Testis (tissue), 3 donors: ENCODE results near the gene C1orf35. TPM values are rescaled to one million over a fixed set of nuclear protein-coding genes. Genes with fewer than 3 reads are reported as not detected.

Source experiments
- DNase-seq: peaks from one replicate; pipeline ENCODE4 v3.0.0-alpha.2; 2019
- H3K27ac ChIP-seq, 2 donors: fragments of 200-600 bp; sonication (generic); one replicate each; pipeline ENCODE4 v1.5.1; 2019
- H3K27me3 ChIP-seq: fragments of 200-600 bp; sonication (generic); one replicate; pipeline ENCODE4 v1.5.1; 2019
- H3K36me3 ChIP-seq: fragments of 200-600 bp; sonication (generic); one replicate; pipeline ENCODE4 v1.5.1; 2017; ENCODE audit warnings: low read depth; ENCODE audit errors: missing control alignments
- H3K4me1 ChIP-seq: fragments of 200-600 bp; sonication (generic); one replicate; pipeline ENCODE4 v1.5.1; 2019
- H3K4me3 ChIP-seq, 2 donors: fragments of 200-600 bp; sonication (generic); one replicate each; pipeline ENCODE4 v1.5.1; 2017 to 2019
- H3K9me3 ChIP-seq: fragments of 200-600 bp; sonication (generic); one replicate; pipeline ENCODE4 v1.5.1; 2017
- CTCF ChIP-seq, 3 experiments: fragments of 450-650 bp in 2 of 3; fragments of 200-600 bp in 1 of 3; sonication (generic) in 1 of 3; IDR thresholded peaks; one replicate each; pipeline ENCODE4 v1.5.1; 2016 to 2019; ENCODE audit warnings: antibody characterized with exemption in 3 of 3, mild to moderate bottlenecking in 2 of 3, moderate library complexity in 1 of 3
- POLR2A ChIP-seq: fragments of 450-650 bp; IDR thresholded peaks from one replicate; pipeline ENCODE4 v1.6.1; 2017; ENCODE audit warnings: antibody characterized with exemption, mild to moderate bottlenecking, moderate library complexity
- WGBS, 2 donors: methylation state at CpG; one replicate each; pipeline ENCODE4 v1.1.5; 2018; 5-methylcytosine and 5-hydroxymethylcytosine counted together
- intact Hi-C: fragments of 100-400 bp; cut with DNase I; formaldehyde crosslinking; loops from one replicate; pipeline ENCODE4 v1.15.1; 2023; ENCODE audit warnings: low total_unique reads
- polyA plus RNA-seq: library from polyadenylated mRNA; stranded (reverse); fragments of 350-450 nt; fragmentation: Illumina TruSeq; extraction: RNeasy Lipid Tissue Mini Kit (QIAGEN cat#74804); gene quantifications from one replicate; pipeline ENCODE4 v1.2.3, GENCODE V29; 2014; ENCODE audit warnings: low read depth, low replicate concordance; ENCODE audit not compliant: insufficient read depth
- total RNA-seq, 2 donors: library from RNA; depleted of rRNA; stranded (reverse); fragments of >200 nt; gene quantifications; one replicate each; pipeline ENCODE4 v1.2.3, GENCODE V29; 2016

Gene C1orf35
- total and polyA plus RNA-seq, 3 donors from 2014 or later, result 11.3 to 25.0 (median 19.4) TPM

GRCh38 chr1:228148196-228148861, 45.2 kb upstream of the C1orf35 start:
- TF ChIP-seq CTCF (IDR thresholded peaks at IDR 0.05) (no peak), POLR2A (no peak)
- Histone ChIP-seq H3K27me3 (no peaks in the 10 kb centered on the region), H3K36me3 (no peaks in the 10 kb centered on the region), H3K9me3 (no peaks in the 10 kb centered on the region), H3K4me3 (no peak overlapping the region), H3K4me1 (peaks cover 71% of the 10 kb centered on the region), H3K27ac (peak overlapping the region; percentile 91 to 93)
- WGBS, 2 donors, result 45 to 62% methylated on average over 8 to 18 of the region's 18 CpGs
- no peak for DNase-seq
- intact Hi-C loops, result no loop called here

GRCh38 chr1:228147768-228148167, 44.6 kb upstream of the C1orf35 start:
- Histone ChIP-seq H3K4me1 (peaks cover 76% of the 10 kb centered on the region), H3K27me3 (no peaks in the 10 kb centered on the region), H3K27ac (peak overlapping the region; percentile 91 to 93), H3K9me3 (no peaks in the 10 kb centered on the region), H3K4me3 (no peak overlapping the region), H3K36me3 (no peaks in the 10 kb centered on the region)
- intact Hi-C loops, result no loop called here
- no peak for TF ChIP-seq POLR2A
- TF ChIP-seq CTCF (IDR thresholded peaks at IDR 0.05), result no peak
- 96% methylated on average over 4 of the region's 4 CpGs for WGBS, 2 donors
- no peak for DNase-seq

GRCh38 chr1:228147151-228147693, 44.1 kb upstream of the C1orf35 start:
- H3K4me1 ChIP-seq, result peaks cover 80% of the 10 kb centered on the region
- H3K27ac ChIP-seq, result peak overlapping the region; percentile 91 to 93

GRCh38 chr1:228146417-228147150, 43.5 kb upstream of the C1orf35 start:
- WGBS, 2 donors, result 73 to 75% methylated on average over 9 to 18 of the region's 18 CpGs
- no peak for TF ChIP-seq POLR2A
- DNase-seq, result peak; percentile 61
- intact Hi-C loops, result no loop called here
- Histone ChIP-seq H3K4me1 (peaks cover 83% of the 10 kb centered on the region), H3K4me3 (no peak overlapping the region), H3K9me3 (no peaks in the 10 kb centered on the region), H3K27me3 (no peaks in the 10 kb centered on the region), H3K36me3 (no peaks in the 10 kb centered on the region), H3K27ac (peak overlapping the region in 1 of 2 donors; percentile 91)

More at GRCh38 chr1:228147151-228147693, 44.1 kb upstream of the C1orf35 start:
- intact Hi-C loops, result no loop called here
- 80 to 97% methylated on average over 5 to 18 of the region's 20 CpGs for WGBS, 2 donors
- Histone ChIP-seq H3K4me3 (no peak overlapping the region), H3K36me3 (no peaks in the 10 kb centered on the region), H3K27me3 (no peaks in the 10 kb centered on the region), H3K9me3 (no peaks in the 10 kb centered on the region)
- TF ChIP-seq POLR2A, result no peak
- no peak for TF ChIP-seq CTCF (IDR thresholded peaks at IDR 0.05)
- peak; percentile 58 for DNase-seq
